WTC11 (cell line): ENCODE measurements around the gene MAN1A2. TPM values are rescaled to one million over a fixed set of nuclear protein-coding genes. Genes with fewer than 3 reads are reported as not detected.

Source experiments
- ATAC-seq: fragments of 200-7000 bp; cut with Tn5 transposase; 2 replicates; pipeline ENCODE4 v1.10.0; 2021; ENCODE audit warnings: mild to moderate bottlenecking, moderate library complexity
- CTCF ChIA-PET: fragments of 300-600 bp; sonication (Branson Sonifier 250); formaldehyde crosslinking; loops from one replicate; lab custom pipeline; 2021; ENCODE audit warnings: antibody characterized with exemption; lab: Charles Lee
- POLR2A ChIA-PET: fragments of 350-600 bp; sonication (Branson Sonifier 250); formaldehyde crosslinking; loops from one replicate; lab custom pipeline; 2021; ENCODE audit warnings: antibody characterized with exemption; lab: Charles Lee
- DNase-seq: peaks from one replicate; pipeline ENCODE4 v3.0.0; 2021; ENCODE audit warnings: low spot score
- H3K27ac Mint-ChIP-seq: 2 replicates; pipeline ENCODE4 v1.8.0; 2021; ENCODE audit warnings: mixed read lengths
- H3K27me3 Mint-ChIP-seq: 2 replicates; pipeline ENCODE4 v1.8.0; 2021; ENCODE audit warnings: low read depth, mild to moderate bottlenecking, moderate library complexity, mixed read lengths
- H3K36me3 Mint-ChIP-seq: 2 replicates; pipeline ENCODE4 v1.8.0; 2021; ENCODE audit warnings: mixed read lengths
- H3K4me1 Mint-ChIP-seq: 2 replicates; pipeline ENCODE4 v1.8.0; 2022; ENCODE audit warnings: mixed read lengths
- H3K4me3 Mint-ChIP-seq: 2 replicates; pipeline ENCODE4 v1.8.0; 2021; ENCODE audit warnings: mild to moderate bottlenecking, moderate library complexity, mixed read lengths
- H3K9me3 Mint-ChIP-seq: 2 replicates; pipeline ENCODE4 v1.8.0; 2021; ENCODE audit warnings: mixed read lengths
- ARID4B ChIP-seq: sonication (generic); formaldehyde crosslinking; IDR thresholded peaks from 2 replicates; pipeline ENCODE4 v1.8.0; 2023; ENCODE audit warnings: missing genetic modification reagents, mild to moderate bottlenecking, borderline replicate concordance
- CREB1 ChIP-seq: sonication (generic); formaldehyde crosslinking; IDR thresholded peaks from 2 replicates; pipeline ENCODE4 v1.8.0; 2023; ENCODE audit warnings: mild to moderate bottlenecking, missing genetic modification reagents
- ELF4 ChIP-seq: sonication (generic); formaldehyde crosslinking; IDR thresholded peaks from 2 replicates; pipeline ENCODE4 v1.8.1; 2022; ENCODE audit warnings: low read depth, mild to moderate bottlenecking, moderate library complexity, missing genetic modification reagents
- EMX1 ChIP-seq: fragments of 250-450 bp; sonication (Bioruptor Pico); IDR thresholded peaks from 2 replicates; pipeline ENCODE4 v1.8.0; 2021; ENCODE audit warnings: mild to moderate bottlenecking
- ETV6 ChIP-seq: sonication (generic); formaldehyde crosslinking; IDR thresholded peaks from 2 replicates; pipeline ENCODE4 v1.8.1; 2022; ENCODE audit warnings: mild to moderate bottlenecking, missing genetic modification reagents
- FOXP1 ChIP-seq: sonication (generic); formaldehyde crosslinking; IDR thresholded peaks from 2 replicates; pipeline ENCODE4 v1.8.0; 2022; ENCODE audit warnings: missing genetic modification reagents, mild to moderate bottlenecking, moderate library complexity, borderline replicate concordance
- HMGA2 ChIP-seq: fragments of 250-450 bp; sonication (Bioruptor Pico); IDR thresholded peaks from 2 replicates; pipeline ENCODE4 v1.4.0; 2021; ENCODE audit warnings: mild to moderate bottlenecking, moderate library complexity
- NFYB ChIP-seq: sonication (generic); formaldehyde crosslinking; conservative IDR thresholded peaks from 2 replicates; pipeline ENCODE4 v1.8.0; 2022; ENCODE audit warnings: low read depth, missing genetic modification reagents
- NR1H2 ChIP-seq: sonication (generic); formaldehyde crosslinking; IDR thresholded peaks from 2 replicates; pipeline ENCODE4 v1.9.0; 2021; ENCODE audit warnings: mild to moderate bottlenecking, moderate library complexity, missing genetic modification reagents
- PRRX2 ChIP-seq: fragments of 250-450 bp; sonication (Bioruptor Pico); IDR thresholded peaks from 2 replicates; pipeline ENCODE4 v1.8.0; 2021; ENCODE audit warnings: mild to moderate bottlenecking
- TEAD4 ChIP-seq: sonication (generic); formaldehyde crosslinking; IDR thresholded peaks from 2 replicates; pipeline ENCODE4 v1.8.0; 2022; ENCODE audit warnings: mild to moderate bottlenecking, missing genetic modification reagents
- TP53 ChIP-seq: sonication (generic); formaldehyde crosslinking; IDR thresholded peaks from 2 replicates; pipeline ENCODE4 v1.8.1; 2023; ENCODE audit warnings: mild to moderate bottlenecking, missing genetic modification reagents
- USF1 ChIP-seq: sonication (generic); formaldehyde crosslinking; IDR thresholded peaks from 2 replicates; pipeline ENCODE4 v1.8.0; 2022; ENCODE audit warnings: mild to moderate bottlenecking, missing genetic modification reagents
- USF2 ChIP-seq: sonication (generic); formaldehyde crosslinking; IDR thresholded peaks from 2 replicates; pipeline ENCODE4 v1.8.1; 2023; ENCODE audit warnings: mild to moderate bottlenecking, missing genetic modification reagents, moderate library complexity
- ZBTB43 ChIP-seq: sonication (generic); formaldehyde crosslinking; IDR thresholded peaks from 2 replicates; pipeline ENCODE4 v1.8.1; 2023; ENCODE audit warnings: mild to moderate bottlenecking, missing genetic modification reagents
- ZNF121 ChIP-seq: sonication (generic); formaldehyde crosslinking; IDR thresholded peaks from 2 replicates; pipeline ENCODE4 v1.8.0; 2023; ENCODE audit warnings: missing genetic modification reagents
- ZNF317 ChIP-seq: sonication (generic); formaldehyde crosslinking; IDR thresholded peaks from 2 replicates; pipeline ENCODE4 v1.8.1; 2023; ENCODE audit warnings: low read depth, mild to moderate bottlenecking, moderate library complexity, missing genetic modification reagents, borderline replicate concordance
- ZNF416 ChIP-seq: fragments of 250-450 bp; sonication (Bioruptor Pico); IDR thresholded peaks from 2 replicates; pipeline ENCODE4 v1.9.0; 2021; ENCODE audit warnings: mild to moderate bottlenecking, inconsistent platforms
- ZNF423 ChIP-seq: fragments of 250-450 bp; sonication (Bioruptor Pico); IDR thresholded peaks from 2 replicates; pipeline ENCODE4 v2.1.2; 2022; ENCODE audit warnings: mild to moderate bottlenecking, moderate library complexity
- ZNF671 ChIP-seq: fragments of 250-450 bp; sonication (Bioruptor Pico); IDR thresholded peaks from 2 replicates; pipeline ENCODE4 v1.8.0; 2021; ENCODE audit warnings: mild to moderate bottlenecking
- total RNA-seq: library from RNA; stranded (reverse); gene quantifications from 3 replicates; pipeline ENCODE4 v1.2.3, GENCODE V29; 2021
- TF ChIP-seq, protein P1 (sequence below): sonication (generic); formaldehyde crosslinking; IDR thresholded peaks from 2 replicates; pipeline ENCODE4 v1.8.0; 2022; ENCODE audit warnings: mild to moderate bottlenecking, missing genetic modification reagents

The MAN1A2 gene
- total RNA-seq, 1 experiment from 2014 or later = 16.0 TPM

- no peak for DNase-seq
- TF ChIP-seq NFYB (no peak), ZNF317 (CRISPR knock-in tag) (no peak), ZBTB43 (CRISPR knock-in tag) (no peak), FOXP1 (CRISPR knock-in tag) (no peak), ZNF121 (no peak), ETV6 (CRISPR knock-in tag) (no peak), CREB1 (no peak), EMX1 (CRISPR knock-in tag) (no peak), HMGA2 (CRISPR knock-in tag) (no peak), TP53 (CRISPR knock-in tag) (no peak), TEAD4 (CRISPR knock-in tag) (no peak)
- TF ChIP-seq, protein P1, sequence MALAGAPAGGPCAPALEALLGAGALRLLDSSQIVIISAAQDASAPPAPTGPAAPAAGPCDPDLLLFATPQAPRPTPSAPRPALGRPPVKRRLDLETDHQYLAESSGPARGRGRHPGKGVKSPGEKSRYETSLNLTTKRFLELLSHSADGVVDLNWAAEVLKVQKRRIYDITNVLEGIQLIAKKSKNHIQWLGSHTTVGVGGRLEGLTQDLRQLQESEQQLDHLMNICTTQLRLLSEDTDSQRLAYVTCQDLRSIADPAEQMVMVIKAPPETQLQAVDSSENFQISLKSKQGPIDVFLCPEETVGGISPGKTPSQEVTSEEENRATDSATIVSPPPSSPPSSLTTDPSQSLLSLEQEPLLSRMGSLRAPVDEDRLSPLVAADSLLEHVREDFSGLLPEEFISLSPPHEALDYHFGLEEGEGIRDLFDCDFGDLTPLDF = no peak
- TF ChIP-seq, all 79 proteins: peak for 0
- Mint-ChIP-seq H3K27ac (no peak overlapping the region), H3K4me3 (no peak overlapping the region), H3K27me3 (peaks cover 4% of the 10 kb centered on the region), H3K9me3 (peaks cover 17% of the 10 kb centered on the region), H3K4me1 (no peaks in the 10 kb centered on the region), H3K36me3 (peaks cover 15% of the 10 kb centered on the region)
- ChIA-PET CTCF (no interaction called here), POLR2A (interaction anchor here (0.5 kb wide), 1 partner anchor 241 kb away, joined by 5 read pairs; no protein-coding TSS in a partner anchor)
- no peak for ATAC-seq
Measured at GRCh38 chr1:117563492-117563875, 196.2 kb downstream of the MAN1A2 start.

DNA sequence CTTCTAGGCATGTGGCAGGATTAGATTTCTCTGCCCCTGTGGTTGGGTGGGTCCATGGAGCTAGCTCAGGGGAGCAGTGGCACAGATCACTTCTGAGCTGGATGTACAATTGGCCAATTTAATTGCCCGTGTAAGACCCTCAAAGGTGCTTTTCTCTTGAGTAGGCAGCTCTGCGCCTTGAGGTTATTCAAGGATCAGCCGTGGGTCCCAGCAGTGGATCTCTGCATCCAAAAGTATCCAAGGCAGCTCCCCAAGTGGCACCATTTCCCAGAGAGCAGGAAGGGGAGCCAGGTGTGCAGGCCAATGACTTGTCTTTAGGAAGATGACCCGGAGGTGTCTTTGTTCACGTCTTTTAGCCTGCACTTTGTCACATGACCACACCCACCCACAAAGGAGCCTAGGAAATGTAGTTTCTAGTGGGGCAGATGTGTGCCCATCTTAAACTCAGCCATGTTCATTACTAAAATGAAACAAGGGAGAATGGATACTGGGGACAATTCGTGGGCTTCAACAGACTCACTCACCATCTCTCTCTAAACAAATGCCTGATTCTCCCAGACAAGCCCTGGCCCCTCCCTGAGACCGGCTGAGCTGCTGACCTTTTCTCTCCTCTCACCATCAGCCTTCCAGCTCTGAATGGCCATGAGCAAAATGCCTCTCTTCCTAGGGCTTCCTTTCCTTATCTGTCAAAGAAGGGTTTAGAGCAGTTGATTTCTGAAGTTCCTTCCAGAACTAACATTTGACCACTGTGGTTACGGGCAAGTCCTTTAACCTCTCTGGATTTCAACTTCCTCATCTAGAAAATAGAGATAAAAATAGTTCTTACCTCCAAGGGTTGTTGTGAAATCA, 197.2 kb downstream of the MAN1A2 start:
- ATAC-seq = no peak
- Mint-ChIP-seq H3K4me1 (no peaks in the 10 kb centered on the region), H3K36me3 (peaks cover 6% of the 10 kb centered on the region), H3K27ac (no peak overlapping the region), H3K9me3 (peaks cover 8% of the 10 kb centered on the region), H3K27me3 (peaks cover 4% of the 10 kb centered on the region), H3K4me3 (no peak overlapping the region)
- no peak for DNase-seq
- TF ChIP-seq USF1 = peak; percentile 52; the same call in 1 of the 2 replicates
- TF ChIP-seq PRRX2 = no peak
- peak; percentile 65 for TF ChIP-seq USF2 (CRISPR knock-in tag)
- POLR2A ChIA-PET = no interaction called here
- CTCF ChIA-PET = no interaction called here

- no peaks in the 10 kb centered on the region; the same call in 1 of the 2 replicates for H3K36me3 Mint-ChIP-seq
- H3K27ac Mint-ChIP-seq = no peak overlapping the region
- H3K27me3 Mint-ChIP-seq = no peaks in the 10 kb centered on the region
- no peaks in the 10 kb centered on the region for H3K4me1 Mint-ChIP-seq
- no peak overlapping the region for H3K4me3 Mint-ChIP-seq
- no peak for ATAC-seq
- ChIA-PET POLR2A (no interaction called here), CTCF (no interaction called here)
- H3K9me3 Mint-ChIP-seq = peaks cover under 1% of the 10 kb centered on the region
- no peak for DNase-seq
- TF ChIP-seq, protein P1 = no peak
- TF ChIP-seq ZNF416 (CRISPR knock-in tag) (no peak), ZNF423 (CRISPR knock-in tag) (no peak), FOXP1 (CRISPR knock-in tag) (no peak), ZNF671 (no peak), ELF4 (CRISPR knock-in tag) (no peak), ZNF317 (CRISPR knock-in tag) (no peak), ARID4B (CRISPR knock-in tag) (no peak), NR1H2 (no peak)
Measured at GRCh38 chr1:117565076-117565556, 197.9 kb downstream of the MAN1A2 start.
